Mucosa of descending colon (tissue), 3 donors: Measurements from ENCODE around the gene CST5. TPM values are rescaled to one million over a fixed set of nuclear protein-coding genes. Genes with fewer than 3 reads are reported as not detected.
"Not testable (repeated sequence)": the region's sequence is repeated elsewhere in the genome, so short reads cannot be mapped to it uniquely, and the experiment has no call there.

Source experiments
- ATAC-seq: fragments of 200-7000 bp; cut with Tn5 transposase; one replicate; pipeline ENCODE4 v1.9.1; 2020; ENCODE audit warnings: mild to moderate bottlenecking, moderate library complexity
- DNase-seq, 3 donors: peaks; one replicate each; pipeline ENCODE4 v3.0.0-alpha.2; 2020
- H3K36me3 ChIP-seq: fragments of 200-600 bp; one replicate; pipeline ENCODE4 v1.8.0; 2021; ENCODE audit warnings: low read depth, mild to moderate bottlenecking
- H3K4me1 ChIP-seq: fragments of 200-600 bp; one replicate; pipeline ENCODE4 v1.8.0; 2021; ENCODE audit warnings: low read depth, mild to moderate bottlenecking
- H3K4me3 ChIP-seq: fragments of 200-600 bp; one replicate; pipeline ENCODE4 v1.8.0; 2021; ENCODE audit warnings: mild to moderate bottlenecking
- H3K9me3 ChIP-seq: fragments of 200-600 bp; one replicate; pipeline ENCODE4 v1.8.0; 2021; ENCODE audit warnings: mild to moderate bottlenecking
- CTCF ChIP-seq: fragments of 200-600 bp; IDR thresholded peaks from one replicate; pipeline ENCODE4 v1.8.0; 2022; ENCODE audit warnings: antibody characterized with exemption, mild to moderate bottlenecking
- intact Hi-C, 2 donors: fragments of 100-400 bp; cut with DNase I in 1 of 2; cut with micrococcal nuclease in 1 of 2; formaldehyde crosslinking; loops; one replicate each; pipeline versions ENCODE4 v1.11.0 to v1.11.1; 2022; cut with DNase I, micrococcal nuclease
- total RNA-seq, 3 donors: library from RNA; stranded (reverse); fragmentation: NEBNext Ultra II Directional in 2 of 3; extraction: Animal tissue kit (Norgen Biotek cat#: 25700) in 2 of 3; gene quantifications; one replicate each; pipeline versions ENCODE4 v1.2.1 to v1.2.4, GENCODE V29; 2021 to 2023
- donor health status: DM: no; HTN: no; CAD: no; lungs with moderate emphysema.
- donor health status: DM: no; HTN: no; CAD: no.
- donor health status: DM: no; HTN: yes; CAD: no.

The CST5 gene
- total RNA-seq, 3 donors from 2014 or later: not detected

GRCh38 chr20:23856736-23857135 is 22.8 kb downstream of the CST5 start:
- no peaks in the 10 kb centered on the region for H3K4me1 ChIP-seq
- H3K4me3 ChIP-seq: no peak overlapping the region
- no peak for TF ChIP-seq CTCF
- intact Hi-C loops: no loop called here
- H3K36me3 ChIP-seq: no peaks in the 10 kb centered on the region
- no peak for ATAC-seq
- no peak for DNase-seq
- H3K9me3 ChIP-seq: no peaks in the 10 kb centered on the region

GRCh38 chr20:23856226-23856625 is 23.3 kb downstream of the CST5 start:
- no peaks in the 10 kb centered on the region for H3K4me1 ChIP-seq
- DNase-seq (no peak), ATAC-seq (no peak)
- no peak overlapping the region for H3K4me3 ChIP-seq
- no peaks in the 10 kb centered on the region for H3K9me3 ChIP-seq
- H3K36me3 ChIP-seq: no peaks in the 10 kb centered on the region
- TF ChIP-seq CTCF: no peak
- intact Hi-C loops: no loop called here

- no peak for ATAC-seq
- intact Hi-C loops: no loop called here
- no peak for TF ChIP-seq CTCF
Observed at GRCh38 chr20:23841693-23842092, 37.9 kb downstream of the CST5 start.

GRCh38 chr20:23835716-23836115 is 43.8 kb downstream of the CST5 start:
- no peak for TF ChIP-seq CTCF

More at GRCh38 chr20:23841693-23842092, 37.9 kb downstream of the CST5 start:
- Histone ChIP-seq H3K4me1 (no peaks in the 10 kb centered on the region), H3K9me3 (no peaks in the 10 kb centered on the region), H3K36me3 (no peaks in the 10 kb centered on the region), H3K4me3 (no peak overlapping the region)
- no peak for DNase-seq

GRCh38 chr20:23832775-23833513 is 46.6 kb downstream of the CST5 start:
- Histone ChIP-seq H3K4me1 (no peaks in the 10 kb centered on the region), H3K4me3 (no peak overlapping the region), H3K36me3 (no peaks in the 10 kb centered on the region), H3K9me3 (no peaks in the 10 kb centered on the region)
- DNase-seq: no peak
- no peak for TF ChIP-seq CTCF
- intact Hi-C loops: no loop called here
- no peak for ATAC-seq

More at GRCh38 chr20:23835716-23836115, 43.8 kb downstream of the CST5 start:
- Histone ChIP-seq H3K4me3 (no peak overlapping the region), H3K9me3 (no peaks in the 10 kb centered on the region), H3K4me1 (no peaks in the 10 kb centered on the region), H3K36me3 (no peaks in the 10 kb centered on the region)
- intact Hi-C loops: no loop called here
- DNase-seq (no peak), ATAC-seq (no peak)

- DNase-seq, H3K36me3 ChIP-seq, intact Hi-C loops, H3K4me1 ChIP-seq, ATAC-seq, H3K4me3 ChIP-seq, H3K9me3 ChIP-seq: not testable (repeated sequence)
Observed at GRCh38 chr20:23831961-23832360, 47.6 kb downstream of the CST5 start.
